ENCODE data around the gene RREB1. TPM values are rescaled to one million over a fixed set of nuclear protein-coding genes. Genes with fewer than 3 reads are reported as not detected.
"Not testable (repeated sequence)": the region's sequence is repeated elsewhere in the genome, so short reads cannot be mapped to it uniquely, and the experiment has no call there.

The RREB1 gene
- total and polyA plus RNA-seq, 2 donors = 9.2 to 13.3 TPM

GRCh38 chr6:7274525-7274924, 166.8 kb downstream of the RREB1 start:
- 95% methylated on average over 8 of the region's 8 CpGs for WGBS
- H3K9me3 ChIP-seq (ENCODE audit: control insufficient read depth in 2 of 2, insufficient read depth in 1 of 2, low read length in 1 of 2); H3K36me3 ChIP-seq (ENCODE audit: control insufficient read depth in 2 of 2, insufficient read depth in 2 of 2, low read length in 1 of 2); H3K4me1 ChIP-seq (ENCODE audit: control insufficient read depth in 2 of 2, insufficient read depth in 2 of 2, low read length in 2 of 2); DNase-seq (ENCODE audit: low read depth in 6 of 9, low spot score in 9 of 9); H3K27ac ChIP-seq (ENCODE audit: low read depth in 1 of 2, low read length in 1 of 2); H3K27me3 ChIP-seq (ENCODE audit: control insufficient read depth in 2 of 2, insufficient read depth in 1 of 2, low read length in 1 of 2); H3K4me3 ChIP-seq (ENCODE audit: low read length in 2 of 2): not testable (repeated sequence)

GRCh38 chr6:7276199-7276524, 168.4 kb downstream of the RREB1 start:
- H3K4me1 ChIP-seq (ENCODE audit: control insufficient read depth in 2 of 2, insufficient read depth in 2 of 2, low read length in 2 of 2) = no peaks in the 10 kb centered on the region
- no peak overlapping the region for H3K4me3 ChIP-seq (ENCODE audit: low read length in 2 of 2)
- WGBS = 65% methylated on average over 7 of the region's 7 CpGs
- no peaks in the 10 kb centered on the region for H3K27me3 ChIP-seq (ENCODE audit: control insufficient read depth in 2 of 2, insufficient read depth in 1 of 2, low read length in 1 of 2)
- H3K36me3 ChIP-seq (ENCODE audit: control insufficient read depth in 2 of 2, insufficient read depth in 2 of 2, low read length in 1 of 2) = no peaks in the 10 kb centered on the region
- no peaks in the 10 kb centered on the region for H3K9me3 ChIP-seq (ENCODE audit: control insufficient read depth in 2 of 2, insufficient read depth in 1 of 2, low read length in 1 of 2)
- no peak for DNase-seq (ENCODE audit: low read depth in 6 of 9, low spot score in 9 of 9)
- no peak overlapping the region for H3K27ac ChIP-seq (ENCODE audit: low read depth in 1 of 2, low read length in 1 of 2)

- H3K4me1 ChIP-seq (ENCODE audit: control insufficient read depth in 2 of 2, insufficient read depth in 2 of 2, low read length in 2 of 2) = peaks cover 2 to 8% of the 10 kb centered on the region in 2 donors
- no peak overlapping the region for H3K27ac ChIP-seq (ENCODE audit: low read depth in 1 of 2, low read length in 1 of 2)
- no peaks in the 10 kb centered on the region for H3K27me3 ChIP-seq (ENCODE audit: control insufficient read depth in 2 of 2, insufficient read depth in 1 of 2, low read length in 1 of 2)
- no peaks in the 10 kb centered on the region for H3K9me3 ChIP-seq (ENCODE audit: control insufficient read depth in 2 of 2, insufficient read depth in 1 of 2, low read length in 1 of 2)
- WGBS = 46% methylated on average over 10 of the region's 10 CpGs
- H3K36me3 ChIP-seq (ENCODE audit: control insufficient read depth in 2 of 2, insufficient read depth in 2 of 2, low read length in 1 of 2) = peaks cover 7 to 10% of the 10 kb centered on the region in 2 donors
- H3K4me3 ChIP-seq (ENCODE audit: low read length in 2 of 2) = no peak overlapping the region
- peak in 1 of 9 donors; percentile 22 for DNase-seq (ENCODE audit: low read depth in 6 of 9, low spot score in 9 of 9)
These were observed 174.5 kb downstream of the RREB1 start for GRCh38 chr6:7282097-7282906.

- Histone ChIP-seq H3K36me3 (ENCODE audit: control insufficient read depth in 2 of 2, insufficient read depth in 2 of 2, low read length in 1 of 2) (peaks cover 13 to 15% of the 10 kb centered on the region in 2 donors), H3K9me3 (ENCODE audit: control insufficient read depth in 2 of 2, insufficient read depth in 1 of 2, low read length in 1 of 2) (no peaks in the 10 kb centered on the region), H3K27me3 (ENCODE audit: control insufficient read depth in 2 of 2, insufficient read depth in 1 of 2, low read length in 1 of 2) (no peaks in the 10 kb centered on the region), H3K4me3 (ENCODE audit: low read length in 2 of 2) (no peak overlapping the region), H3K4me1 (ENCODE audit: control insufficient read depth in 2 of 2, insufficient read depth in 2 of 2, low read length in 2 of 2) (peaks cover 2 to 8% of the 10 kb centered on the region in 2 donors), H3K27ac (ENCODE audit: low read depth in 1 of 2, low read length in 1 of 2) (no peak overlapping the region)
- no peak for DNase-seq (ENCODE audit: low read depth in 6 of 9, low spot score in 9 of 9)
- 100% methylated on average over 2 of the region's 2 CpGs for WGBS
These were observed 175.9 kb downstream of the RREB1 start for GRCh38 chr6:7283676-7284075.

GRCh38 chr6:7285416-7285815, 177.7 kb downstream of the RREB1 start:
- Histone ChIP-seq H3K9me3 (ENCODE audit: control insufficient read depth in 2 of 2, insufficient read depth in 1 of 2, low read length in 1 of 2) (no peaks in the 10 kb centered on the region), H3K27ac (ENCODE audit: low read depth in 1 of 2, low read length in 1 of 2) (no peak overlapping the region), H3K4me1 (ENCODE audit: control insufficient read depth in 2 of 2, insufficient read depth in 2 of 2, low read length in 2 of 2) (peaks cover 2 to 8% of the 10 kb centered on the region in 2 donors), H3K27me3 (ENCODE audit: control insufficient read depth in 2 of 2, insufficient read depth in 1 of 2, low read length in 1 of 2) (no peaks in the 10 kb centered on the region), H3K36me3 (ENCODE audit: control insufficient read depth in 2 of 2, insufficient read depth in 2 of 2, low read length in 1 of 2) (peaks cover 17 to 28% of the 10 kb centered on the region in 2 donors), H3K4me3 (ENCODE audit: low read length in 2 of 2) (no peak overlapping the region)
- WGBS = 99% methylated on average over 6 of the region's 6 CpGs
- DNase-seq (ENCODE audit: low read depth in 6 of 9, low spot score in 9 of 9) = no peak

GRCh38 chr6:7290079-7290478, 182.3 kb downstream of the RREB1 start:
- Histone ChIP-seq H3K36me3 (ENCODE audit: control insufficient read depth in 2 of 2, insufficient read depth in 2 of 2, low read length in 1 of 2) (peaks cover 23 to 61% of the 10 kb centered on the region in 2 donors), H3K9me3 (ENCODE audit: control insufficient read depth in 2 of 2, insufficient read depth in 1 of 2, low read length in 1 of 2) (no peaks in the 10 kb centered on the region), H3K27me3 (ENCODE audit: control insufficient read depth in 2 of 2, insufficient read depth in 1 of 2, low read length in 1 of 2) (no peaks in the 10 kb centered on the region), H3K27ac (ENCODE audit: low read depth in 1 of 2, low read length in 1 of 2) (no peak overlapping the region), H3K4me1 (ENCODE audit: control insufficient read depth in 2 of 2, insufficient read depth in 2 of 2, low read length in 2 of 2) (no peaks in the 10 kb centered on the region), H3K4me3 (ENCODE audit: low read length in 2 of 2) (no peak overlapping the region)
- WGBS = 95% methylated on average over 1 of the region's 1 CpG
- no peak for DNase-seq (ENCODE audit: low read depth in 6 of 9, low spot score in 9 of 9)

GRCh38 chr6:7292596-7293255, 185.0 kb downstream of the RREB1 start:
- no peaks in the 10 kb centered on the region for H3K4me1 ChIP-seq (ENCODE audit: control insufficient read depth in 2 of 2, insufficient read depth in 2 of 2, low read length in 2 of 2)
- over 99% methylated on average over 6 of the region's 6 CpGs for WGBS
- no peak overlapping the region for H3K27ac ChIP-seq (ENCODE audit: low read depth in 1 of 2, low read length in 1 of 2)
- H3K4me3 ChIP-seq (ENCODE audit: low read length in 2 of 2) = no peak overlapping the region
- H3K9me3 ChIP-seq (ENCODE audit: control insufficient read depth in 2 of 2, insufficient read depth in 1 of 2, low read length in 1 of 2) = no peaks in the 10 kb centered on the region
- no peak for DNase-seq (ENCODE audit: low read depth in 6 of 9, low spot score in 9 of 9)
- peaks cover 31 to 71% of the 10 kb centered on the region in 2 donors for H3K36me3 ChIP-seq (ENCODE audit: control insufficient read depth in 2 of 2, insufficient read depth in 2 of 2, low read length in 1 of 2)
- no peaks in the 10 kb centered on the region for H3K27me3 ChIP-seq (ENCODE audit: control insufficient read depth in 2 of 2, insufficient read depth in 1 of 2, low read length in 1 of 2)

GRCh38 chr6:7295916-7296315, 188.2 kb downstream of the RREB1 start:
- Histone ChIP-seq H3K4me1 (ENCODE audit: control insufficient read depth in 2 of 2, insufficient read depth in 2 of 2, low read length in 2 of 2) (no peaks in the 10 kb centered on the region), H3K27ac (ENCODE audit: low read depth in 1 of 2, low read length in 1 of 2) (no peak overlapping the region), H3K36me3 (ENCODE audit: control insufficient read depth in 2 of 2, insufficient read depth in 2 of 2, low read length in 1 of 2) (peaks cover 35 to 69% of the 10 kb centered on the region in 2 donors), H3K27me3 (ENCODE audit: control insufficient read depth in 2 of 2, insufficient read depth in 1 of 2, low read length in 1 of 2) (no peaks in the 10 kb centered on the region), H3K4me3 (ENCODE audit: low read length in 2 of 2) (no peak overlapping the region), H3K9me3 (ENCODE audit: control insufficient read depth in 2 of 2, insufficient read depth in 1 of 2, low read length in 1 of 2) (no peaks in the 10 kb centered on the region)
- DNase-seq (ENCODE audit: low read depth in 6 of 9, low spot score in 9 of 9) = no peak
- 98% methylated on average over 3 of the region's 3 CpGs for WGBS

- no peaks in the 10 kb centered on the region for H3K9me3 ChIP-seq (ENCODE audit: control insufficient read depth in 2 of 2, insufficient read depth in 1 of 2, low read length in 1 of 2)
- no peaks in the 10 kb centered on the region for H3K4me1 ChIP-seq (ENCODE audit: control insufficient read depth in 2 of 2, insufficient read depth in 2 of 2, low read length in 2 of 2)
- no peak for DNase-seq (ENCODE audit: low read depth in 6 of 9, low spot score in 9 of 9)
- no peak overlapping the region for H3K4me3 ChIP-seq (ENCODE audit: low read length in 2 of 2)
- no peaks in the 10 kb centered on the region for H3K27me3 ChIP-seq (ENCODE audit: control insufficient read depth in 2 of 2, insufficient read depth in 1 of 2, low read length in 1 of 2)
- WGBS = 98% methylated on average over 2 of the region's 2 CpGs
- peaks cover 41 to 70% of the 10 kb centered on the region in 2 donors for H3K36me3 ChIP-seq (ENCODE audit: control insufficient read depth in 2 of 2, insufficient read depth in 2 of 2, low read length in 1 of 2)
- H3K27ac ChIP-seq (ENCODE audit: low read depth in 1 of 2, low read length in 1 of 2) = no peak overlapping the region
These were observed 188.8 kb downstream of the RREB1 start for GRCh38 chr6:7296602-7297001.
